Epithelial cell of umbilical artery (primary cell): ENCODE measurements around the gene ROR1. TPM values are rescaled to one million over a fixed set of nuclear protein-coding genes. Genes with fewer than 3 reads are reported as not detected.

ENCODE experiments used
- total RNA-seq: library from RNA; depleted of rRNA; stranded (reverse); fragments of >200 nt; gene quantifications from 2 replicates; pipeline ENCODE4 v1.2.3, GENCODE V29; 2014

ROR1 gene
- 7.6 and 12.7 TPM in 2 replicates for total RNA-seq

DNA sequence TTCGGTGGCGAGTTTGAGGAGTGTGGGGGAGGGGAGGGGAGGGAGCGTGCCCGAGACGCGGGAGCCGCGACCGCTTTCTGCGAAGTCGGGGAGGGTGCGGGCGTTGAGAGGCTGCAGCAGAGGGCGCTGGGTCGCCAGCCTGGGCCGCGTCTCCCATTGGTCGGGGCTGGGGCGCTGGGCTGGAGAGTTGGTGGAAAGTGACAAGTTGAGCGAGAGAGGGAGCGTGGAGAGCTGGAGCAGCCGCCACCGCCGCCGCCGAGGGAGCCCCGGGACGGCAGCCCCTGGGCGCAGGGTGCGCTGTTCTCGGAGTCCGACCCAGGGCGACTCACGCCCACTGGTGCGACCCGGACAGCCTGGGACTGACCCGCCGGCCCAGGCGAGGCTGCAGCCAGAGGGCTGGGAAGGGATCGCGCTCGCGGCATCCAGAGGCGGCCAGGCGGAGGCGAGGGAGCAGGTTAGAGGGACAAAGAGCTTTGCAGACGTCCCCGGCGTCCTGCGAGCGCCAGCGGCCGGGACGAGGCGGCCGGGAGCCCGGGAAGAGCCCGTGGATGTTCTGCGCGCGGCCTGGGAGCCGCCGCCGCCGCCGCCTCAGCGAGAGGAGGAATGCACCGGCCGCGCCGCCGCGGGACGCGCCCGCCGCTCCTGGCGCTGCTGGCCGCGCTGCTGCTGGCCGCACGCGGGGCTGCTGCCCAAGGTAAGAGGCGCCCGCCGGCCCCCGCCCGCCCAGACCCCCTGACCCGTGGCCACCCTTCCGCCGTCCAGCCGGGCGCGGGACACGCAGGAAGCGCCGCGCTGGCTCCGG lies at the start of gene ROR1:
ROR1 (plus strand) TSS at position 203 of the 802 bp plus-strand sequence.

DNA sequence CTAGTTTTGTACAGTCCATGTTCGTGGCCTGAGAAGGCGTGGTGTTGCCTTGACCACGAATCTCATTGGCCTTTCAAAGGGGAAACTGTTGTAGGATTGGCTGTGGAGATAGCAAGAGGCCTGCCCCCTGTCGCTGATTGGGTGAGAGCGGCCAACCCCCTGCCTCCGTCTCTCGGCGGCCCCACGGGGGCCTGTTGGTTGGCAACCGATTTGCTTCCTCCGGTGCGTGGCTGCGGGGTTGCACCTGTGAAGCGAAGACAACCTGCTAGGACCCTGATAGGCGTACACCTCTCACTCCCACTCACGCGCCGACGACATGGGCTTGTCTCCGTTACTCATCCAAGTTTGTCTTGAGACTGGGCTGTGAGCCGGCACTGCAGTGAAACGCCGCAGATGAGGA lies 429.6 kb downstream of the ROR1 start, which contains the start of gene UBE2U:
UBE2U (plus strand) TSS at position 204 of the 400 bp plus-strand sequence. CDS start 428 bp downstream, outside the sequence.

Other genes with a start within 250 kb of the ROR1 start
- 30.5 and 39.2 TPM in 2 replicates for gene PGM1, start 180.6 kb upstream of the ROR1 start, total RNA-seq